KMS-11 (cell line): ENCODE results near the gene SYCP1.

Source experiments
- H2AFZ ChIP-seq: fragments of 200-600 bp; sonication (generic); 2 replicates; pipeline ENCODE4 v1.6.1; 2016; ENCODE audit warnings: antibody characterized with exemption, mixed run types, low read depth
- H3K27ac ChIP-seq: fragments of 200-600 bp; sonication (generic); 2 replicates; pipeline ENCODE4 v1.6.1; 2016; ENCODE audit warnings: mild to moderate bottlenecking, mixed run types
- H3K27me3 ChIP-seq: fragments of 200-600 bp; sonication (generic); 2 replicates; pipeline ENCODE4 v1.6.1; 2017; ENCODE audit warnings: mild to moderate bottlenecking, low read depth, mixed run types, moderate library complexity; ENCODE audit not compliant: insufficient read depth
- H3K36me3 ChIP-seq: fragments of 200-600 bp; sonication (generic); 2 replicates; pipeline ENCODE4 v1.6.1; 2017; ENCODE audit warnings: mild to moderate bottlenecking, mixed run types; ENCODE audit not compliant: insufficient read depth
- H3K4me1 ChIP-seq: fragments of 200-600 bp; sonication (generic); 2 replicates; pipeline ENCODE4 v1.6.1; 2016; ENCODE audit warnings: mild to moderate bottlenecking, low read depth, mixed run types; ENCODE audit not compliant: poor library complexity, severe bottlenecking
- H3K4me2 ChIP-seq: fragments of 200-600 bp; sonication (generic); 2 replicates; pipeline ENCODE4 v1.7.0; 2016; ENCODE audit warnings: mild to moderate bottlenecking, mixed run types
- H3K4me3 ChIP-seq: fragments of 200-600 bp; sonication (generic); IDR thresholded peaks from 2 replicates; pipeline ENCODE4 v1.6.1; 2017; ENCODE audit warnings: low read depth, low read length, mixed read lengths; ENCODE audit not compliant: insufficient read depth
- H3K79me2 ChIP-seq: fragments of 200-600 bp; sonication (generic); 2 replicates; pipeline ENCODE4 v1.6.1; 2016; ENCODE audit warnings: low read depth, mixed run types; ENCODE audit not compliant: insufficient read depth
- H3K9ac ChIP-seq: fragments of 200-600 bp; sonication (generic); 2 replicates; pipeline ENCODE4 v1.6.1; 2016; ENCODE audit warnings: mild to moderate bottlenecking, mixed run types
- H4K20me1 ChIP-seq: fragments of 200-600 bp; sonication (generic); 2 replicates; pipeline ENCODE4 v1.6.1; 2016; ENCODE audit warnings: mild to moderate bottlenecking, mixed run types; ENCODE audit not compliant: insufficient read depth
- CTCF ChIP-seq: fragments of 200-600 bp; sonication (generic); conservative IDR thresholded peaks from 2 replicates; pipeline ENCODE4 v1.6.1; 2017; ENCODE audit warnings: low read depth, mild to moderate bottlenecking, antibody characterized with exemption, low read length, moderate library complexity, mixed read lengths

SYCP1 gene

GRCh38 chr1:114979278-114979891 lies 124.7 kb downstream of the SYCP1 start:
- H3K4me3 ChIP-seq, result no peak overlapping the region
- no peaks in the 10 kb centered on the region for H4K20me1 ChIP-seq
- peak; percentile 72 for TF ChIP-seq CTCF
- H3K4me1 ChIP-seq, result no peaks in the 10 kb centered on the region
- H3K4me2 ChIP-seq, result no peak overlapping the region
- H3K36me3 ChIP-seq, result no peaks in the 10 kb centered on the region
- H3K9ac ChIP-seq, result no peak overlapping the region
- no peaks in the 10 kb centered on the region for H3K27me3 ChIP-seq
- H2AFZ ChIP-seq, result no peak overlapping the region
- no peak overlapping the region for H3K27ac ChIP-seq
- H3K79me2 ChIP-seq, result no peaks in the 10 kb centered on the region

- no peak overlapping the region for H3K9ac ChIP-seq
- H3K36me3 ChIP-seq, result no peaks in the 10 kb centered on the region
- no peaks in the 10 kb centered on the region for H4K20me1 ChIP-seq
- H3K4me2 ChIP-seq, result no peak overlapping the region
- H3K79me2 ChIP-seq, result no peaks in the 10 kb centered on the region
- TF ChIP-seq CTCF, result no peak
- H3K4me1 ChIP-seq, result no peaks in the 10 kb centered on the region
- no peak overlapping the region for H3K4me3 ChIP-seq
- no peak overlapping the region for H2AFZ ChIP-seq
- no peaks in the 10 kb centered on the region for H3K27me3 ChIP-seq
- no peak overlapping the region for H3K27ac ChIP-seq
Observed at GRCh38 chr1:114982251-114982650, 127.6 kb downstream of the SYCP1 start.

- Histone ChIP-seq H2AFZ (no peak overlapping the region), H4K20me1 (no peaks in the 10 kb centered on the region), H3K27me3 (no peaks in the 10 kb centered on the region), H3K4me3 (no peak overlapping the region), H3K79me2 (no peaks in the 10 kb centered on the region), H3K9ac (no peak overlapping the region), H3K4me2 (no peak overlapping the region), H3K4me1 (no peaks in the 10 kb centered on the region), H3K27ac (no peak overlapping the region), H3K36me3 (no peaks in the 10 kb centered on the region)
- no peak for TF ChIP-seq CTCF
Observed at GRCh38 chr1:114986286-114986685, 131.6 kb downstream of the SYCP1 start.

- H3K4me3 ChIP-seq, result no peak overlapping the region
- H3K27ac ChIP-seq, result no peak overlapping the region
- H3K9ac ChIP-seq, result no peak overlapping the region
- H2AFZ ChIP-seq, result no peak overlapping the region
- no peak overlapping the region for H3K4me2 ChIP-seq
- H3K27me3 ChIP-seq, result no peaks in the 10 kb centered on the region
- no peak for TF ChIP-seq CTCF
- no peaks in the 10 kb centered on the region for H3K79me2 ChIP-seq
- H3K4me1 ChIP-seq, result no peaks in the 10 kb centered on the region
- no peaks in the 10 kb centered on the region for H4K20me1 ChIP-seq
- H3K36me3 ChIP-seq, result no peaks in the 10 kb centered on the region
Observed at GRCh38 chr1:114988095-114988494, 133.4 kb downstream of the SYCP1 start.
